H1 (cell line): ENCODE results near the gene RPL21.

Experiments
- CTBP2 ChIP-seq: IDR thresholded peaks from 2 replicates; pipeline ENCODE4 v1.7.0; 2011; ENCODE audit warnings: borderline replicate concordance, mild to moderate bottlenecking, moderate library complexity, mixed read lengths, low read length; ENCODE audit not compliant: insufficient read depth, insufficient read length
- RFX5 ChIP-seq: IDR thresholded peaks from 2 replicates; pipeline ENCODE4 v1.6.1; 2011; ENCODE audit warnings: low read depth, low read length, improper control_type of control experiment, borderline replicate concordance
- SRF ChIP-seq: IDR thresholded peaks from 2 replicates; pipeline ENCODE4 v1.6.1; 2011; ENCODE audit warnings: mild to moderate bottlenecking, low read depth, low read length, moderate library complexity
- ZNF274 ChIP-seq: IDR thresholded peaks from 2 replicates; pipeline ENCODE4 v1.7.0; 2012; ENCODE audit warnings: low read length, borderline replicate concordance; ENCODE audit errors: extremely low read depth

- TF ChIP-seq ZNF274, result no peak
- no peak for TF ChIP-seq CTBP2
- TF ChIP-seq SRF, result no peak
- no peak for TF ChIP-seq RFX5
Observed at GRCh38 chr13:27281420-27281819, 30.1 kb downstream of the RPL21 start.
